NK-92 (cell line): ENCODE measurements around the gene NPIPB2.
"Not testable (repeated sequence)": the region's sequence is repeated elsewhere in the genome, so short reads cannot be mapped to it uniquely, and the experiment has no call there.

Experiments used
- DNase-seq: peaks from one replicate; lab custom pipeline; 2025; ENCODE audit not compliant: unreplicated experiment; lab: John Stamatoyannopoulos, UW

The NPIPB2 gene

DNA sequence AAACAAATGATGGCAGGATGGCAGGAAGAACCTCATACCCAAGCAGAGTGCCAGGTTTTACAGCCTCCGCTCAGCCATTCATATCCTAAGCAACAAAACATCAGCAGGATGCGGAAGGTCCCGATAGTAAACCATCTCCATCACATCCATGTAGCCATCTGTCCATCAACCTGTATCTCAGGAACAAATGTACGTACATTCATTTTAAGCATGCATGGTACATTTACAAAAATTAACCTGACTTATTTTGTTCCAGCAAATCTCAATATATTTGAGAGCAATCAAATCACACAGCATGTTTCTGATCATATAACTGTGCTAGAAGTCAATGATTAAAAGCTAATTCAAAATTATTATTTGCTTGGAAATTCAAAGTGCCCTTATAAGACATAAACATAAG lies at the start of gene NPIPB2:
Gene NPIPB2 (minus strand): TSS at position 101 of the 400 bp plus-strand sequence. CDS start 0 bp downstream, at position 101.
- not testable (repeated sequence) for DNase-seq

DNA sequence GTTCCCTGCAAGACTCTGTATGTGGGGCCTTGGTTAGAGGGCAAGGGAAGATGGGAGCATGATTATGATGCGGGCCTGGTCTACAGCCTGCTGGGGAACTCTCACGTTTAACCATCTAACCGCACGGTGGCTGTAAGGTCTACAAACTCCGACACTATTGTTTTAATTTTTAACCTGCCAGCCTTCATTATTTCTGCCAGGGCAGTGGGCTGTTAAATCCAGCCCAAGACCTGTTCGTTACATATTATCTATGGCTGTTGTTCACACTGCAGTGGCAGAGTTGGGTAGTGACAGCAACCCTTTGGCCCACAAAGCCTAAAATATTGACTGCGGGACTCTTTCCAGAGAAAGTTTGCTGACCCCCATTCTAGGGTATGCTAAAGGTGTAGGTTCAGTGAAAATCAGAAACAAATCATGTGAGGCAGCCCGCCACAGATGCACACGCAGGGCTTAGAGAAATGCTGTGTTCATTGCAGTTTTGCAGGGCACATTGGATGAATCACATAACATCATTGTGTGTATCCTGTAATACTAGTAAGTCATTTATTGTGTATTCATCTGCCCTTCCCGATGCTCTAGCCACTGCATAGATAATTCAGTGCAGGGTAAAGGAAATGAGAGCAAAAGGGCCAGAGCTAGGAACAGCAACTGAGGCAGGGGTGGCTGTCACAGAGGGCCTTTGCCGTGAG lies 49.0 kb upstream of the NPIPB2 start:
- no peak for DNase-seq

DNA sequence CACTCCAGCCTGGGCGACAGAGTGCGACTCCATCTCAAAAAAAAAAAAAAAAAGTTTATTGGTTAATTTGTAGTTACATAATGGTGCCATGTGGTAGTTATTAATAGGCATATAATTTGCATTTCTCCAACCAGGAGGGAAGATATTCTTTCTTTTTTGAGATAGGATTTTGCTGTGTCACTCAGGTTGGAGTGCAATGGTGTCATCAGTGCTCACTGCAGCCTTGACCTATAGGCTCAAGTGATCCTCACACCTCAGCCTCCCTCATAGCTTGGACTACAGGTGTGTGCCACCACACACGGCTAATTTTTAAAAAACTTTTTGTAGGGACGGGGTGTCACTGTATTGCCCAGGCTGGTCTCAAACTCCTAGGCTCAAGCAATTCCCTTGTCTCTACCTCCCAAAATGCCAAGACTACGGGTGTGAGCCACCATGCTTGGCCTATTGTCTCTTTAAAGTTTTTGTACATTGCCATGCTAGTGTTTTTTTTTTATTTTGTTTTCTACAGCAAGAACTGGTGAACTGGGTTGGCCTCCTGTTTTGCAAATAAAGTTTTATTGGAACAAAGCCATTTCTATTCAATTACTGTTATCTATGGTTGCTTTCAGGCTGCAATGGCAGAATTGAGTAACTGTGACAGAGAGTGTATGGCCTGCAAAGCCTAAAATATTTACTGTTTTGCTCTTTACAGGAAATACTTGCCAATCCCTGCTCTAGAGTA lies 46.6 kb upstream of the NPIPB2 start:
- no peak for DNase-seq

DNA sequence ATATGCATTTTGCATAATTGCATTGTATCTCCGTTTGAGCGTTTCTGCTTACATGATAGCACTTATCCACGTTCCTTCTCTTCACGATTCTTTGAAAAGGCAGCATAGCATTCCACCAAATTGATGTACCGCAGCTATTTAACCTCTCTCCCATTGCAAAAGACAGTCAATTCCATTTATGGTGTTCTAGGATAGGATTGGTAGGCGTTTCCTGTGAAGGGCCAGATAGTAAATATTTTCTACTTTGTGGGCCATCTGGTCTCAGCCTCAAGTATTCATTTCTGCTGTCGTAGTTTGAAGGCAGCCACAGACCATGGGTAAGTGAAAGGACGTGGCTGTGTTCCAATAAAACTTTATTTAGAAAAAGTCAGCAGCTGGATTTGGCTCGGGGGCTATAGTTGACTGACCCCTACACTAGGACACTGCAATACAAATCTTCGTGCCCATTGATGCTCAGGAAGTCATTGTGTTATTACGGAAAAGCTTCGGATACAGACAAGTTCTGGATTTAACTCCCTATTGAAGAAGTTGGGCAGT lies 44.7 kb upstream of the NPIPB2 start:
- DNase-seq = no peak

DNA sequence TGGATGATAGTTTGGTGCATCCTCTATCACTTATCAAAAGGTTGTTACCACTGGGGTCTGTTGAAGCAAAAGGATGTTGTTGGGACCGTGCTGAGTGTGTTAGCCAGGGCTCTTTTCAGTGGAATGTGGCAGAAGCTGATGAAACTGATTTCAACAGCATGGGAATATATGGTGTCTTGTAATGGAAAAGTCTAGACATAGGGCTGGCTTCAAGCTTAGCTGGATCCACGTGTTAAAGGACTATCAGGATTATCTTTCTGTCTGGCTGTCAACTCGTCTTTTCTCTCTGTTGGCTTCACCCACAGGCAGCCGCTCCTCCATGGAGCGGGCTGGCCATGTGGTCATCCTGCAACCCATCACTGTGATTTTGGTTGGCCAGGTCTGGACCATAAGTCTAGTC lies 43.4 kb upstream of the NPIPB2 start:
- DNase-seq = no peak

DNA sequence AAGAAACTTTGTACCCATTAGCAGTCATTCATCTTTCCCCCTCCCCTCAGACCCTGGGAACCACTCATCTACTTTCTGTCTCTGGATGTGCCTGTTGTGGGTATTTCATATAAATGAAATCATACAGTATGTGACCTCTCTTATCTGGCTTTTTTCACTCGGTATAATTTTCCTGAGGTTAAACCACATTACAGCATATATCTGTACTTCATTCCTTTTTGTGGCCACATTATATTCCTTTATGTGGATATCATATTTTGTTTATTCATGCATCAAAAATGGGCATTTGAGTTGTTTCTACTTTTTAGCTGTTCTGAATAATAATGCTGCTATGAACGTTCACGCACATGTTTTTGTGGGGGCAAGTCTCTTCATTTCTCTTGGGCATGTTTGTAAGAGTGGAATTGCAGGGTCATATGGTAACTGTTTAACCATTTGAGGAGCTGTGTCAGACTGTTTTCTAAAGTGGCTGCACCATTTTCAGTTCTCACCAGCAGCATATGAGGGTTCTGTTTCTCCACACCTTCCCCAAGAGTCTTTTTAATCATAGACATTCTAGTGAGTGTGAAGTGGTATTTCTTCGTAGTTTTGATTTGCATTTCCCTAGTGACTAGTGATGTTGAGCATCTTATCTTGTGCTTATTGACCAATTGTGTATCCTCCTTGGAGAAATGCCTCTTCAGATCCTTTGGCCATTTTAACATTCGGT lies 38.4 kb upstream of the NPIPB2 start:
- no peak for DNase-seq

DNA sequence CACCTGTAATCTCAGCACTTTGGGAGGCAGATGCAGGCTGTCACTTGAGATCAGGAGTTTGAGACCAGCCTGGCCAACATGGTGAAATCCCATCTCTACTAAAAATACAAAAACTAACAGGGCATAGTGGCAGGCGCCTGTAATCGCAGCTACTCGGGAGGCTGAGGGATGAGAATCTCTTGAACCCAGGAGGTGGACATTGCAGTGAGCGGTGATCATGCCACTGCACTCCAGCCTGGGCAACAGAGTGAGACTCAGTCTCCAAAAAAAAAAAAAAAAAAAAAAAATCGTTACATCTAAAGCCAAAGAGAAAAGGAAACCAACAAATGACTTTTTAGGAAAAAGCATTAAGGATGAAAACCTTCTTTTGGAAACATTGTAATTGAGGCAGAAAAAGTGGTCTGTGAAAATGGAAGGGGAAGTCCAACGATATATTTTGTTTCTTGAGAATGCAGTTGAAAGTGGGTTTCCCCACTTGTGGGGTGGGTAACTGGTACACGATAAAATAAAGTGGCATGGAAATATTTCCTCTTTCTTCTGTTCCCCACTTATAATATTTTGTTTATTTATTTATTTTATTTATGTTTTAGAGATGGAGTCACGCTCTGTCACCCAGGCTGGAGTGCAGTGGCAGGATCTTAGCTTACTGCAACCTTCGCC lies 37.3 kb upstream of the NPIPB2 start:
- DNase-seq = no peak

DNA sequence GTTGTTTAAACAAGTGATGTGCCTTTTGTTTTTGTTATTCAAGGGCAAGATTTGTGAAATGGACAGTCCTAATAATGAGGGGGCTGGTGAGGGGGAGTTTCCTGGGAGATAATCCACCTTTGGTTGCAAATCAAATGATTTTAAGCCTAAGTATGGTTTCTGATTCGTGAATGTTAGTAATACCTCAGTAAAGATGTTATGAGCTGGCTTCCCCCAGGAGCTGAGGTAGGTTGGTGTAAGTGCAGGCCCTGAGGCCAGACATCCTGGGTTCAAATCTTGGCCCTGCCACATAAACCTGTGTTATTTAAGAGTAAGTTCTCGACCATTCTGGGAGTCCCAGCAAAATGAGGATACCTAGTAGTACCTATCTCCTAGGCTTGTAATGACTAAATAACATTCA lies 36.2 kb upstream of the NPIPB2 start:
- DNase-seq = no peak

DNA sequence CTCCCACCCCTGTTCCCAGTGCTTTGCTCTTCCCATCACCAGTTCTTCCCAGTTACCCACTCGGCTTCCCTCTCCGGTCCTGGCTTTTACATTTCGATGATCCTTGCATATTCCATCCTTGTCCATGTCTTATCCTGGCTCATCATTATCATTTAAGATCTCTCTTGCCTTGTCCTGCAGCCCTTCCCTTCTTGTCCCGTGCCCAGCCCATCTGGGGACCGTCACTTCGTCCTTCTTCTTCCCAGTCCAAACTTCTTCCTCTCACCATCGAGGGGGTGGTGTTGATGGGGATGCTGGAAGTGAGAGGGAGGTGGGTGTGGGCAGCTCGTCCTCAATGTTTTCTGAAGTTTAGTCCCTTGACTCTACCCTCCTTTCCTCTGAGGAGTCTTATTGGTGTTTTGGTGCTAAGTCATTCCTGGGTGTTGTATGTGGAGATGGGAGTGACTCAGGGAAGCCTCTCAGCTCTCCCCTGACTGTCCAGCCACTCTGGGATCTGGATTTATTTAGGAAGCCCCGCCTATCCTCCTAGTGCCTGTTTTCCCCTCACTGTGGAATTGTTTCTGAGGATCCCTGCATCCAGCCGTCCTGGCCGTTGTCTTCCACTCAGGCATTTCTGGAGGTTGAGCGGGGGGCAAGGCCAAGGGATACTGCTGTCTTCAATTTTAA lies 35.7 kb upstream of the NPIPB2 start:
- no peak for DNase-seq

DNA sequence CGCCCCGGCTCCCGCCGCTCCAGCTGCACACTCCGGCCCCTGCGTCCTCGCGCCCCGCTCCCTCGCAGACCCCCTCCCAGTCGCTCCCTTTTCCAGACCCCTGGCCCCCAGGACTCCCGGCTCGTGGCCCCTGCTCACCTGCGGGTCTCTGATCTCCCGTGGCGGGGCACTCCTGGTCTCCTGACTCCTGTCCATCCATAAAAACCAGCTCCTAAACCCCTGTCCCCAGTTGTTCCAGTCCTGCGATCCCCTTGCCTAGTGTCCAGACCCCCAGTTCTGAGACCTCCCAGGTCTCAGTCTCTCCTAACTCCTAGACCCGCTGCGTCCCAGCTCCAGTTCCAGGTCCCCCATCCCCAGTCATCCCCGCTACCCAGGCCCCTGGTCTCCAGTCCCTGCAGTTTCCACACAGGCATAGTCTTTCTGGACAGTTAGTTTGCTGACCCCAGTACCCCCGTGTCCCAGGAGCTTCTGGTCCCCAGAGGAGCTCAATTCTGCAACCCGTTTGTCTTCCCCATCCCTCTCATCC lies 35.1 kb upstream of the NPIPB2 start:
- DNase-seq = no peak

DNA sequence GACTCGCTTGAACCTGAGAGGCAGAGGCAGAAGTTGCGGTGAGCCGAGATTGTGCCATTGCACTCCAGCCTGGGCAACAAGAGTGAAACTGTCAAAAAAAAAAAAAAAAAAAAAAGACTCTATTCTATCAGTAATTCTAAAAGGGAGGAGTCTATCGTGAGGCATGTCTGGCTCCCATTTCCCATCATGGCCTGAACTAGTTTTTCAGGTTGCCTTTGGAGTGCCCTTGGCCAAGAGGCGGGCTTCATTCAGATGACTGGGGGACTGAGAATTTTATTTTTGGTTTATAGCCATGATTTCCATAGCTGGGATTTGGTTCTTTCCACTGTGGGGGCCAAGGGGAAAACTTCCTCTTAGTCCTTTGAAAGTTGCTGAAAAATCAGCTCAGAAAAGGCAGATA lies 31.2 kb upstream of the NPIPB2 start:
- DNase-seq = no peak

DNA sequence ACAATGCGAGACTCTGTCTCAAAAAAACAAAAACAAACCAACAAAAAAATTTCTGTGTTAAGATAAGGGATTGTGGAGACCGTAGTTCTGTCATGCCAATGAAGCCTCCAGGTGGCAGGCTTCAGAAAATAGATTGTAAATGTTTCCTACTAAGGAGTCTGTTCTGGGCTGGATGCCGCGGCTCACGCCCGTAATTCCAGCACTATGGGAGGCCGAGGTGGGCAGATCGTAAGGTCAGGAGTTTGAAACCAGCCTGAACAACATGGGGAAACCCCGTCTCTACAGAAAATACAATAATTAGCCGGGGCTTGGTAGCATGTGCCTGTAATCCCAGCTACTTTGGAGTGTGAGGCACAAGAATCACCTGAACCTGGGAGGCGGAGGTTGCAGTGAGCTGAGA lies 30.3 kb upstream of the NPIPB2 start:
- DNase-seq = no peak

DNA sequence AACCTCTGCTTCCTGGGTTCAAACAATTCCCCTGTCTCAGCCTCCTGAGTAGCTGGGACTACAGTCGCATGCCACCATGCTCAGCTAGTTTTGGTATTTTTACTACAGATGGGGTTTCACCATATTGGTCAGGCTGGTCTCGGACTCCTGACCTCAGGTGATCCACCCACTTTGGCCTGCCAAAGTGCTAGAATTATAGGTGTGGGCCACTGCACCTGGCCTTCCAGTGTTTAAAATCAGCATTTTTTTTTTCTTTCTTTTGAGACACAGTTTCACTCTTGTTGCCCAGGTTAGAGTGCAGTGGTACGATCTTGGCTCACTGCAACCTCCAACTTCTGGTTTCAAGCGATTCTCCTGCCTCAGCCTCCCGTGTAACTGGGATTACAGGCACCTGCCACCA lies 28.4 kb upstream of the NPIPB2 start:
- not testable (repeated sequence) for DNase-seq

DNA sequence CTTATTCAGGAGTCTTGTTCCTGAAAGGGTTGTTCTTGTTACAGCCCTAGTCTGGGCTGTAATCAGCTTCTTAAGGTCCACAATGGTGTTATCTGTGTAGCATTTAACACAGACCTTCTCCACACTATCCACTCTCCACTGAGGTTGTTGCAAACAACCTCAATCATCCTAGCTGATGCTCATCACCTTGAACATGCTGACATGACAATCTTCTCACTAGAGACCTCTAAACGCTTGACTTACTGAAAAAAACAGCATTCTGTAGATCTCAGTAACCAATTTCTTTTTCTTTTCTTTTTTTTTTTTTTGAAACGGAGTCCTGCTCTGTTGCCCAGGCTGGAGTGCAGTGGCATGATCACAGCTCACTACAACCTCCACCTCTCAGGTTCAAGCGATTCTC lies 26.7 kb upstream of the NPIPB2 start:
- DNase-seq = no peak

DNA sequence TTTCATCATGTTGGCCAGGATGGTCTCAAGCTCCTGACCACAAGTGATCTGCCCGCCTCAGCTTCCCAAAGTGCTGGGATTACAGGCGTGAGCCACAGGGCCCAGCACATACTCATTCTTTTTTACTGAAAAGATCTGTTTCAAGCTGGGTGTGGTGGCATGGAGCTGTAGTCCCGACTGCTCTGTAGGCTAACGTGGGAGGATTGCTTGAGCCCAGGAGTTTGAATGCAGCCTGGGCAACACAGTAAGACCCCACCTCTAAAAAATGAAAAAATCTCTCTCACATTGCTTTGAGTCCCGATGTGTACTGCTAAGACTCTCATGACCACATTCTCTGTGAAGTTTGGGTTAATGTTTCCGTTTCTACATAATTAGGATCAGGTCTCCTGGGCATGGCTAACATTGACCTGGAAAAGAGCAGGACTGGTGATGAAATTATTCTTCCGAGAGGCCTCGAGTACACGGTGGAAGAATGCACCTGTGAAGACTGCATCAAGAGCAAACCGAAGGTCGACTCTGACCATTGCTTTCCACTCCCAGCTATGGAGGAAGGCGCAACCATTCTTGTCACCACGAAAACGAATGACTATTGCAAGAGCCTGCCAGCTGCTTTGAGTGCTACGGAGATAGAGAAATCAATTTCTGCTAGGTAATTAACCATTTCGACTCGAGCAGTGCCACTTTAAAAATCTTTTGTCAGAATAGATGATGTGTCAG lies 25.5 kb upstream of the NPIPB2 start:
- DNase-seq = no peak

DNA sequence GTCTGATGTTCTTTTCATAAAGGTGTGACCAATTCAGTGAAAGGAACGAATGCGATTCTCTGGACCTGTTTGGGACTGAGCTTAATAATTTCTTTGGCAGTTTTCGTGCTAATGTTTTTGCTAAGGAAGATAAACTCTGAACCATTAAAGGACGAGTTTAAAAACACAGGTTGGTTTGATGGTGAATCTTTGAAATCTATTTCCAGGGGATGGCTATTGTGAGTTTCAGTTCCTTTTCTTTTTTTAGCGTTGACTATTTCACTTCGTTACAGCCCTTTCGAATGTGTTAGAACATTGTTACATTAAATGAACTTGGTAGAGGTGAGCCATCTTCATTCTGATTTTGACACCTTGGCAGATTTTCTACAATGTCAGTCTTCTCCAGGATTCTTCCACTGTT lies 24.3 kb upstream of the NPIPB2 start:
- DNase-seq = no peak

DNA sequence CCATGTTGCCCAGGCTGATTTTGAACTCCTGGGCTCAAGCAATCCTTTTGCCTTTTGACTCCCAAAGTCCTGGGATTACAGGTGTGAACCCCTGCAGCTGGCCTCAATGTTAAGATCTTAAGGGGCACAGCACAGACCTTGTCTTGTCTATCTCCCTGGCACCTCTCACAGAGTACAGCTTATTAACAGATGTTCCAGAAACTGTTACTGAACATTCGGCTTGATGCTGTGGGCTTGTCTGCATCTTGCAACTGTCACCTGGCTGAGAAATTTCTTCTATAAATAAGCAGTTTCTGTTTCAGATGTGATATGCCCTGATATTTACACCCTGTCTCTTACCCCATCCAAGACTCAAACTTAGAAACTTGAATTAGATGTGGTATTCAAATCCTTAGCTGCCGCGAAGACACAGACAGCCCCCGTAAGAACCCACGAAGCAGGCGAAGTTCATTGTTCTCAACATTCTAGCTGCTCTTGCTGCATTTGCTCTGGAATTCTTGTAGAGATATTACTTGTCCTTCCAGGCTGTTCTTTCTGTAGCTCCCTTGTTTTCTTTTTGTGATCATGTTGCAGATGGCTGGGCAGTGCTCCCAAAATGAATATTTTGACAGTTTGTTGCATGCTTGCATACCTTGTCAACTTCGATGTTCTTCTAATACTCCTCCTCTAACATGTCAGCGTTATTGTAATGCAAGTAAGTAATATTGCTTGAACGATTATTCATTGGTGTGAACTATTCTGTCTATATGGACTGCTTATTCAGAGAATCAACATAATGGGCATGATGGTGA lies 23.1 kb upstream of the NPIPB2 start, which contains the start of gene TNFRSF17:
Gene TNFRSF17 (plus strand): TSS at position 450 of the 791 bp plus-strand sequence. CDS start 115 bp downstream, at position 565.
- no peak for DNase-seq

DNA sequence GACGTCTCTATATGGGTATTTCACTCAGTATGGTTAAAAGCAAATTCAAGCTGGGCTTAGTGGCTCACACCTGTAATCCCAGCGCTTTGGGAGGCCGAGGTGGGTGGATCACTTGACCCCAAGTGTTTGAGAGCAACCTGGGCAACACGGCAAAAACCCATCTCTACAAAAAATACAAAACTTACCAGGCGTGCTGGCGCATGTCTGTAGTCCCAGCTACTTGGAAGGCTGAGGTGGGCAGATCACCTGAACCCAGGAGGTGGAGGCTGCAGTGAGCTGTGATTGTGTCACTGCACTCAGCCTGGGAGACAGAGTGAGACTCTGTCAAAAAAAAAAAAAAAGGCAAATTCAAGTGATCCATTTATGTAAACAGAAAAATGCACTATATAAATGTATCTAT lies 21.9 kb upstream of the NPIPB2 start:
- DNase-seq = no peak

DNA sequence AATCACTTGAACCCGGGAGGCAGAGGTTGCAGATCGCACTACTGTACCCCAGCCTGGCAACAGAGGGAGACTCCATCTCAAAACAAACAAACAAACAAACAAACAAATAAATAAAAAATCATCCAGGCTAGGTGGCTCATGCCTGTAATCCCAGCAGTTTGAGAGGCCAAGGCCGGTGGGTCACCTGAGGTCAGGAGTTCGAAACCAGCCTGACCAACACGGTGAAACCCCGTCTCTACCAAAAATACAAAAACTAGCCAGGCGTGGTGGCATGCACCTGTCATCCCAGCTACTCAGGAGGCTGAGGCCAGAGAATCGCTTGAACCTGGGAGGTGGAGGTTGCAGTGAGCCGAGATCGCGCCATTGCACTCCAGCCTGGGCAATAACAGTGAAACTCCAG lies 21.1 kb upstream of the NPIPB2 start:
- DNase-seq = not testable (repeated sequence)
